NCI-H1930 (cell line): ENCODE measurements around the gene SMOC1.

Source experiments
- DNase-seq, 2 experiments: peaks; one replicate each; lab custom pipeline; 2025; lab: John Stamatoyannopoulos, UW

The SMOC1 gene

GRCh38 chr14:70008284-70009262, 129.4 kb downstream of the SMOC1 start:
- DNase-seq = no peak

- no peak for DNase-seq
These were observed 130.7 kb downstream of the SMOC1 start for GRCh38 chr14:70009961-70010360.

- no peak for DNase-seq
These were observed 131.9 kb downstream of the SMOC1 start for GRCh38 chr14:70011098-70011497.

DNA sequence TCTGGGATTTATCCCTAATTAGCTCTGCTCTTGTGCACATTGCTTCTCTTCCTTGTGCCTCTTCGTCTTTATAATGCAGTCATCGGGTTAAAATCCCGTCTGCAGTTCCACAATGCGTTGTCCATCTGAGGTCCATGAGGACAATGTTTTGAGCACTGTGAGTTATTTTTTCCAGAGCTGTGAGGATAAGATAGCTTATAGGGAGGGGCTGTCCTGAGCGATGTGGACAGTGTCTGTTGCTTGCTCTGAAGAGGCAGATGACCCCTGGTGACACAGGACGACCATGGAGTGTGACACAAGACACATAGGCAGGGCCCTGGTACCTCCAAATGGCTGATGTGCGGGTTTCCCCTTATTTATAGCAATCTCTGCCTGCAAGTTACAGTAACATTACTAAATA, 132.5 kb downstream of the SMOC1 start:
- DNase-seq = no peak

GRCh38 chr14:70013271-70013873, 134.2 kb downstream of the SMOC1 start:
- DNase-seq = peak in 1 of 2 experiments; percentile 9

DNA sequence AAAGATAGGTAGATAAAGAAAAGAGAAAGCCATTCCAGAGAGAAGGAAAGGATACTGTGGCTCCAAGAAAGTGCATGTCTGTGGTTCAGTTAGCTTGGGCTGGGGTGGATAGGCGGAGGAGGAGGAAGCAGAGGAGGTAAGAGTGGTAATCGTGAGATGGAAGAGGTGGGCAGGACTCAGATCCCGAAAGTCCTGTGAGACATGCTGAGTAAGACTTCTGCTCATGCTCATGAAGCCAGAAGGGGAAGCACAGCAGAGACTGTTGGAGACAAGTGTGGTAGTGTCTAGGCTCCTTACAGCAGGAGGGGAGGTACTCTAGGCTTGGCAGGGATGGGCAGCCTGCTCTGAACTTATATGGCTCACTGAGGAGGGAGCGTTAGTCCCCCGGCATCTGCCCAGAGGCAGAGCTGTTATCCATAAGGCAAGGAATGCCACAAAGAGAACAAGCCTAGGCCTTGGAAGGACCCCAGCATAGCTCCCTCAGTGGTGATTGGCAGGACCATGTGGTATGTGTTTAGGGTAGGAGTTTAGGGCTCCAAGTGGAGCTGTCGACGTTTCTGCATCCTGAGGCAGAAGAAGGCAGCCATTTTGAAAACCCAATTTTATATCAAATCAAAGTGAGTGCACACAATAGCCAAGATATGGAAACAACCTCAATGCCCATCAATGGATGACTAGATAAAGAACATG, 135.3 kb downstream of the SMOC1 start:
- DNase-seq = no peak

DNA sequence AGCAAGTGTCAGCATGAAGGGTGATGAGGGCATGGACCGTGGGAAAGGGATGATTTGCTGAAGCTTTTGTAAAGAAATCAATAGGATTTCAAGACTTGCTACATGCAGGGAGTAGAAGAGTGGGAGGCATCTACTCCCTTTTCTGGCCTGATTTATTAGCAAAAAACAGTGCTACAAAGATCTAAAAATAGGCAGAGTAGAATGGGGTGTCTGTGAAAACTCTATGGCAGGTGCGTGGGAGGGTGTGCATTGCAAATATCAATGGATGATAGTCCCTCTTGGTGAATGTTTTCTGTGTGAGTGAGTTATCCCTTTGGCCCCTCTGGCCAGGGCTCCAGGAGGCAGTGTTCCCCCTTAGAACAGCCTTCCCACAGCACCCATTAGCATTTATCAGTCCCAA, 139.0 kb downstream of the SMOC1 start:
- no peak for DNase-seq

DNA sequence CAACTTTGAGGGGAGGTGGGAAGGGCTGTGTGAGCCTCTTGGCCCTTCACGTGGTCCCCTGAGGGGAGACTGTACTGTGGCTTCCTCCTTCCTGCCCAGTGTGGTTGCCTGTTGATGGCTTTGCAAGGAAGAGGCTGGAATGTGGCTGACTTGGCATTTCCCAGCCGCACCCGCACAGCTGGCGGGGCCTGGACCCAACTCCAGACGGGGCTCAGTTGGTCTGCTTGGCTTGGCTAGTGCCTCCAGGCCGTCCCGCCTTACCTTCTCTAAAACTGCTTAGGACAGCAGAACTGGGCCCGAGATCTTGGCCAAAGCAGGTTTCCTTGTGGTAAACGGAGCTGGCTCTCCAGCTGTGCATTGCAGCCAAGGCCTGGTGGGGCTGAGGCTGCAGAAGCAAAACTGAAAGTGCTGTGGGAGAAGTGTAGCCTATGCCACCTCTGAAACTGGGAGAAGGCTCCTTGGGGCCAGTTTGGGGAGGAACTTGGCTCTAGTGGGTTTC, 139.5 kb downstream of the SMOC1 start:
- DNase-seq = no peak

DNA sequence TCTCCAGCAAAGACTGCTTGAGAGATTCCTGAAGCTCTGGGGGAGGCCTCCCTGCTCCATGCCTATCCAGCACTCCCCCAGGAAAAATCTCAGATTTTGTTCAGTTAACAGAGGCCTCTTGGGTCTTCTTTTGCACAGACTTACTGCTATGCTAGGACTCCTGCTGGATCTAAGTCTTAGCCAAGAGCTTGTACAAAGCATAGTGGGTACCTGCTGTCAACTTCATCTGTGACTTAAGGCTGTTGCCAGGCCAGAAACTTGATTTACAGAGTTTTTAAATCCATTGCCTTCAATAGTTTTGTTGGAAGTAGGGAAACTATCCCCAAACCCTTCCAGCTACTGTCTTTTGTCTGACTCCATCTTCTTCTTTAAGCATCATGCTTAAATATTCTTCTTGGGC, 140.5 kb downstream of the SMOC1 start:
- no peak for DNase-seq

DNA sequence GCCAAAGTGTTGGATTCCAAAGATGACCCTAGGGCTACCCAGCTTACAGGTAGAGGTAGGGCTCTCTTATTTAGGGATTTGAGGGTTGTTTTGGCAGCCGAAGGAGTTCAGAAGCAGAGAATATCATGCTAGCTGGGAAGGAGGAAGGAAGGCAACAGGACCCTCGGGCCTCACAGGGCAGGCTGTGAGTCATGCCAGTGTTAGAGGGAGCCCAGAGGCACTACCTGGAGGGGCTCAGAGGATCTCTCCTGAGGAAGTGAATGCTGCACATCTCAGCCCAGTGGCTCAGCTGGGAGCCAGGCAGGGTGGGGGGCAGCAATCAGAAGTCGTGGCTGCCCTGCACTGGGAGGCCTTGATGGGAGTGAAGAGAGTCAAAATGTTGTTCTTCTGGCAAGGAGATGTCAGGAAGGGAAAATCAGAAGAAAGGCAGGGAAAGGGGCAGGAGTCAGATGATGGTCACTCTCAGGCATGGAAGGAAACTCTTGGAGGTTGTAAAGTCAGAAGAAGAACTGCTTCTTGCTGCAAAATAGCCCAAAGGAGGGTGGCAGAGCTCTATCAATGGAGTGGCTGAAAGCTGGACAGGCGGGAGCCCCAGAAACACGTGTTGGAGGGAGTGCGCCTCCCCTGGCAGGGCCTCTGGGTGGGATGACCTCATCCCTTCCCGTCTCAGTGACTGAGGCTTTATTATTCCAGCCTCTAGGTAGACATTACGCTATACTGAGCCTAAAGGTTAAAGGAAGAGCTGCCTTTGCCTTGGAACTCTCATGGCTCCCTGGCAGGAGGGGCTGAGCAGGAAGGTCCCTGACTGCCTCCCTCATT, 141.3 kb downstream of the SMOC1 start:
- no peak for DNase-seq

DNA sequence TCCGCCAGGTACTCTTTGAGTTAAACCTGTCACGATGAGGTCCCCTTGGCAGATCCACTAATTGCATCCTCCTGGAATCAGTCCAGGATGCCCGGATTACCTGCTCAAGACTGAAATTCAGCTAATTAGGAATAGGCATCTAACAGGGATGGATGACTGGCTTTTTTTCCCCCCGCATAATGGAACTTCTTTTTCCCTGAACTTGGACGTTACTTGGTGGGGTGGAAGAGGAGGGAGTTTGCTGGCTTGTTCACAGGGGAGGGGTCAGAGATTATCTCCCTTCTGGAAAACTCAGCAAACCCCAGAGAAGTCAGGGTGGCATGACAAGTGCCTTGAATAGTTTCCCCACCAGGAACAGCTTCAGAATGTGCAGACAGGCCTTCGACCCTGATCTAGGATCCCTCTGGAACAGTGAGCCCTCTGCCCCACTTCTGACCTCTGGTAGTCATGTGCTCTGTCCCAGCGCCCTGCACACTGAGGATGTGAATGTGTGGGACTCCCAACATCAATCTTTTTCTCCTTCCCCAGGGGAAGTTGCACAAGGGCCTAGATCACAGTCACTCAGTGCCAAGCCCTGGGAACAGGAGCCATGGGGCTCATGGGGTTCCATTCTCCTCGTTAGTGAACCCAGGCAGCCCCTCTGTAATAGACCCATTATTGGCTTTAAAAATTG, 142.5 kb downstream of the SMOC1 start:
- no peak for DNase-seq

DNA sequence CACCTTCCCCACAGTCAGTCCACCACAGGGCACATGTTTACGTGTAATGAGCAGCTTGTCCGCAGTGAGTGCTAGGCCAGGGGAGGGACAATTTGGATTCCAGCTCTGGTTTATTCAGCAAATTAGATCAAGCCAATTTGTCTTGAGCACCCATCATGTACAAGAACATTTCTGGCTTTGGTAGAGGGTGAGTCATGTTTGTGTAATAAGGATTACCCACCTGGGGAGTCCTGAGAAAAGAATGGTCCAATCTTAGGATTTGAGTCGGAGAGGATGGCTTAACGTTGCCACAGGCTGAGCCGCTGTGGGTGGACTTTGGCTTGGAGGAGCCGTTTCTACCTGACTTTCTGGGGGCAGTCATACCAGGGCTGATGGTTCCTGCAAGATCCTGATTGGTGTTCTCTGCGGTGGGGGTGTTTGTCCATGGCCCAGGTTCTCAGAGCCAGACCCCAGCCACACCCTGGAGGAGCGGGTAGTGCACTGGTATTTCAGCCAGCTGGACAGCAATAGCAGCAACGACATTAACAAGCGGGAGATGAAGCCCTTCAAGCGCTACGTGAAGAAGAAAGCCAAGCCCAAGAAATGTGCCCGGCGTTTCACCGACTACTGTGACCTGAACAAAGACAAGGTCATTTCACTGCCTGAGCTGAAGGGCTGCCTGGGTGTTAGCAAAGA, 143.7 kb downstream of the SMOC1 start:
- no peak for DNase-seq

GRCh38 chr14:70023871-70024270, 144.7 kb downstream of the SMOC1 start:
- DNase-seq = no peak

GRCh38 chr14:70027785-70028428, 148.7 kb downstream of the SMOC1 start:
- DNase-seq = peak; percentile 38 to 67

GRCh38 chr14:70029296-70030132, 150.3 kb downstream of the SMOC1 start:
- no peak for DNase-seq

GRCh38 chr14:70032016-70032415, 152.8 kb downstream of the SMOC1 start:
- DNase-seq = no peak

GRCh38 chr14:70032447-70032846, 153.2 kb downstream of the SMOC1 start:
- DNase-seq = no peak

DNA sequence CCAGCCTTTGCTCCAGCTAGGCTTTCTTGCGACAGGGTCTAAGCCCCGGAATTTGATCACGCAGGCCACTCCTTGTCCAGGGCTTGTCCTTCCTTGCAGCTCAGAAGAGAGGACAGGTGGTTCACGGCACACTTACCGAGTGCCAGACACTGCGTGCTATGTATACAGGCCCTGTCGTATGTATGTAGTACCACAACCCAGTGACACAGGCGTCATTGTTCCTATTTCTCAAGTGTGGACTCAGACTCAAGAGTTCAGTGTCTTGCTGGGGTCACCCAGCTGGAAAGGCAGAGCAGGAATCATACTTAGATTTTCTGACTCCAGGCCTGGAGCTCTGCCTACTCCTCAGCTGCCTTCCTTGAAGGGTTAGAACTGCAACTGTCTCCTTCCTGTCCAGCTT, 153.9 kb downstream of the SMOC1 start:
- no peak for DNase-seq

GRCh38 chr14:70033561-70033960, 154.3 kb downstream of the SMOC1 start:
- no peak for DNase-seq
